Activated CD8-positive, alpha-beta memory T cell treated with anti-CD3 and anti-CD28 coated beads for 1 hour (primary cell): ENCODE measurements around the gene CACNG3.
"Not testable (repeated sequence)": the region's sequence is repeated elsewhere in the genome, so short reads cannot be mapped to it uniquely, and the experiment has no call there.

Experiments
- DNase-seq, 2 donors: peaks; one replicate each; pipeline ENCODE4 v3.0.0-alpha.2; 2020; ENCODE audit warnings: low read depth in 1 of 2; ENCODE audit errors: extremely low read depth in 1 of 2

CACNG3 gene

DNA sequence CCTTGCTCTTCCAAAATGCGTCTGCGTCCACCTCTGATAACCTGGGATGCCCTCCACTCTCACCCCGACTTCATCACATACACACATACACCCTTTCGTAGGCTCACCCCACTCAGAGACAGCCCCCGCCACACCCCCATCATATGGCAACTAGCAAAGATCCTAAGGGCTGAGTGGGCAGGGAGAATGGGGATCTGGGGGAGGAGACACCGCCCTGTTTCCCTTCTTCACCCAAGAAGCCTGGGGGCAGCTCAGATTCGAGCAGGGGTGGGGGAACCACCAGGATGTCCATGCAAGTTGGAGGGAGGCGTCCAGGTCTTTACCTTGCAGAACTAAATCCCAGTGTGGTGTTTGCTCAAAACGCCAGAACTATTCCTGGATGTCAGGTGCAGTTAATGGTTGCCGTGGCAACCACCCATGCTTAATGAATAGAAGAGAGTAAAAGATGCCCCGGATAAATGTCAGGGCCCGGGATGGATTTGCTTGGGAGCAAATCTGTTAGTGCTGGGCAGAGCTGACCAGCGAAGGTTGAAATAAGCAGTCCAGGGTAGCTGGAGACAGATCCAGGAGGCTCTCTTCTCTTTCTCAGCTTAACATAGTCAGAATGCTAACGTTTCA is 72.8 kb downstream of the CACNG3 start:
- DNase-seq: no peak

DNA sequence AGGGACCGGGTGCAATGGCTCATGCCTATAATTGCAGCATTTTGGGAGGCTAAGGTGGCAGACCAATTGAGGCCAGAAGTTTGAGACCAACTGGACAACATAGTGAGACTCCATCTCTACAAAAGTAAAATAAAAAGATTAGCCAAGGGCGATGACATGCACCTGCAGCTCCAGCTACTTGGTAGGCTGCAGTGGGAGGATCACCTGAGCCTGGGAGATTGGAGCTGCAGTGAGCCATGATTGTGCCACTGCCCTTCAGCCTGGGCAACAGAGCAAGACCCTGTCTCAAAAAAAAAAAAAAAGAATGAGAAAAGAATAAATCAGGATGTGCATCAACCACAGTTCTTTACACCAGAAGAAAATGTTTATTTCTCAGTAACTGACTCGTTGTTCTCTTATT is 76.0 kb downstream of the CACNG3 start:
- no peak for DNase-seq

DNA sequence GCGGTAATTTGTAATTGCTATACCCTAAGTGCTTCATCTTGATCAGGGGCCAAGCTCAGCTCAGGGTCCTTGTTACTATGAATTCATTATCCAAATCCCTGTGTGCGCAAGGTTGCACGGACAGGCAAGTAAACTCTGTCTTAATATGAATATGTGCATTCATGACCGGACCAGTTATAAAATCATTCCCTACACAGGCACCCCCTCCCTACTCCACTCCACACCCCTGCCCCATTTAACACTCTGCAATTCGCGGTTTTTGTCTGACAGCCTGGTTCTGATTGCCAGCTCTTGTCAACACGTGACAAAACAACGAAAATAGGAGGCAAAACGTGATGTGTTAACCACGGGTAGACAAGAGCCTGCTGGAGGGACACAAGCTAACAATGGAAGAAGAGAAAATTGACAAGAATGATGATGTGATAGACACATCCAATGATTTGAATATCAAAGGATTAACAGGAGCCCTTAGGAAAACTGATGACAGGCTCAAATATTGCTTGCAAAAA is 76.5 kb downstream of the CACNG3 start:
- DNase-seq: no peak

DNA sequence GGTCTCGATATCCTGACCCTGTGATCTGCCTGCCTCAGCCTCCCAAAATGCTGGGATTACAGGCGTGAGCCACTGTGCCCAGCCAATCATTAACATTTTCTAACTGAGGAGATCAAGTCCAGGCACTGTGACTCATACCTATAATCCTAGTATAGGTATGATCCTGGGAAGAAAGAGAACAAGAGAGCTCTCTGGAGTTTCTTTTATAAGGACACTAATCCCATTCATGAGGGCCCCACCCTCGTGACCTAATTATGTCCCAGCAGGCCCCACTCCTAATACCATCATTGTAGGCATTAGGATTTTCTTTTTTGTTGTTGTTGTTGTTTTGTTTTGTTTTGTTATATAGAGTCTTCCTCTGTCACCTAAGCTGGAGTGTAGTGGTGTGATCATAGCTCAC is 80.4 kb downstream of the CACNG3 start:
- DNase-seq: no peak

DNA sequence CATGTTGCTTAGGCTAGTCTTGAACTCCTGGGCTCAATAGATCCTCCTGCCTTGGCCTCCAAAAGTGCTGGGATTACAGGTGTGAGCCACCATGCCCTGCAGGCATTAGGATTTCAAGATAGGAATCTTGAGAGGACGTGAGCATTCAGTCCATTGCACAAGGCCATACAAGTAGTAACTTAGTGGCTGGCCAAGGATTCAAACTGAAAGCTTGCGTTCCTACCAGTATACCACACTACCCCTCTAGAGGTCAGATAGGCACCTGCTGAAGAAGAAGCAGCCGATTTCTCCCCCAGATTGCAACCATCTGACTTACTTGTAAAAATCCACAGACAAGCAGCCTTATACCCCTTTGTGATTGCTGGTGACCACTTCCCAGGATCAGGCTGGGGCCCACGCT is 80.9 kb downstream of the CACNG3 start:
- DNase-seq: no peak

DNA sequence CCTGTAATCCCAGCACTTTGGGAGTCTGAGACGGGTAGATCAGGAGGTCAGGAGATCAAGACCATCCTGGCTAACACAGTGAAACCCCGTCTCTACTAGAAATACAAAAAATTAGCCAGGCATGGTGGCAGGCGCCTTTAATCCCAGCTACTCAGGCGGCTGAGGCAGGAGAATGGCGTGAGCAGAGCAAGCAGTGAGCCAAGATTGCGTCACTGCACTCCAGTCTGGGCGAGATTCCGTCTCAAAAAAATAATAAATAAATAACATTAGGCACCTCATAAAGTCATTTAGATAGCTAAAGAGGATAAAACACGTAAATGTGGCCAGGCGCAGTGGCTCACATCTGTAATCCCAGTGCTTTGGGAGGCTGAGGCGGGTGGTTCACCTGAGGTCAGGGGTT is 87.7 kb downstream of the CACNG3 start:
- not testable (repeated sequence) for DNase-seq

DNA sequence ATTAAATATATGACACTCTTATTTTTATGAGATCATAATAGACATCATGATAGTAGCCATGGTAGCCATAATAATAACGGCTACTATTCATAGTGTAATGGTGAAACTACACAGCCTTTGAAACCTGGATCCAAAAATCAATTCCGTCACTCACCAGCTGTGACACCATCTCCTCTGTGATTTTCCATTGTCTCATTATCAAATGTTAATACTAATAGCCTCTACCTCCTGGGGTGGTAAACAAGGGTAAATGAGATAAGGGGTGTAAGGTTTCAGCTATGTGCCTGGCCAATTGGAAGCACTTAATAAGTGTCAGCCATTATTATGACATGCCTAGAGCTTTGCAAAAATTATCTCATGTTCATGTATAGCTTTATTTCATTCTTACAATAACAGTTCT is 88.6 kb downstream of the CACNG3 start:
- no peak for DNase-seq

DNA sequence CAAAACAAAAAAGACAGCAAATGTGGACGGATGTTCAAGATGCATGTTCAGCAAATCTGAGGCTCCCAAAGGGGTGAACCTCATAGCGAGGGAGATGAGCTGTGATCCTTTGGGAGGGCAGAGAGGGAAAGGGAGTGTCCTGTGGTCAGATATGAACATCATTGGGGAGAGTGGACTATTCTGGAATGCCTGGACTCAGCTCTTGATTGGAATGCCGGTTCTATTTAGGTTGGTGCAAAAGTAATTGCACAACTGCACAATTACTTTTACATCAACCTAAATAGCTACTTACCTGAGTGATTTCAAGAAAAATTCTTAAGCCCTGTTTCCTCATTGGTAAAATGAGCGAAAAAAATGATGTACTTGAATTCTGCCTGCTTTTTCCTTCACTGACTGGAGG is 89.6 kb downstream of the CACNG3 start:
- no peak for DNase-seq

DNA sequence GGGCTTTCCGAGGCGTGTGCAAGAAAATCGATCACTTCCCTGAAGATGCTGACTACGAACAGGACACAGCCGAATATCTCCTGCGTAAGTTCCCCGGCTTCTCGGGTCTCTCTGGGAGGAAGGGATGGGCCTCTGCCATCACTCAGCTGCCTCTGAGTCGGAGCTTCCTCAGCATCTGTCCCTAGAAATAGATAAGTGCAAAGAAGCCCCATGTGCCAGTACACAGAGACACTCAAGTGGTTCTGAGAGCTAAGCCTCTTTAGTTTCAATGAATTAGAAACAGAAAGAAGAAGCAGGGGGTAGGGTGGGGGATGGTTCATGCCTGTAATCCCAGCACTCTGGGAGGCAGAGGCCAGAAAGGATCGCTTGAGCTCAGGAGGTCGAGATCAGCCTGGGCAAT is 90.6 kb downstream of the CACNG3 start:
- DNase-seq: no peak

DNA sequence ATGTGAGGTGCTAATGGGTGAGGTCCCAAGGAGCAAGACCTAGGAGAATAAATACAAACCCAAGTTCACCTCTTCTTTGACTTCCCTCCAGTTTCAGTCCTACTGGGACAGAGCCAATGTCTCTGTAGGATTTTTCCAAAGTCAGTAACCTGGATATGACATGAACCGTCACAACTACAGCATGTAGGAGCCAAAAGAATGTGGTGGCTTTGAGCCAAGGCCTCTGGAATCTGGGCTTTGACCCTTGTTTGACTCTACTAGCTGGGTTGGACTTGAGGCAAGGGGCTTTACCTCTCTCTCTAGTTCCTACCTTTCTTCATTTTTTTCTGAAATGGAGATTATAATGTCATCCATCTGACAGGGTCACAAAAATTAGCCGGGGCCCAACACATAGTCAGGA is 91.4 kb downstream of the CACNG3 start:
- no peak for DNase-seq

DNA sequence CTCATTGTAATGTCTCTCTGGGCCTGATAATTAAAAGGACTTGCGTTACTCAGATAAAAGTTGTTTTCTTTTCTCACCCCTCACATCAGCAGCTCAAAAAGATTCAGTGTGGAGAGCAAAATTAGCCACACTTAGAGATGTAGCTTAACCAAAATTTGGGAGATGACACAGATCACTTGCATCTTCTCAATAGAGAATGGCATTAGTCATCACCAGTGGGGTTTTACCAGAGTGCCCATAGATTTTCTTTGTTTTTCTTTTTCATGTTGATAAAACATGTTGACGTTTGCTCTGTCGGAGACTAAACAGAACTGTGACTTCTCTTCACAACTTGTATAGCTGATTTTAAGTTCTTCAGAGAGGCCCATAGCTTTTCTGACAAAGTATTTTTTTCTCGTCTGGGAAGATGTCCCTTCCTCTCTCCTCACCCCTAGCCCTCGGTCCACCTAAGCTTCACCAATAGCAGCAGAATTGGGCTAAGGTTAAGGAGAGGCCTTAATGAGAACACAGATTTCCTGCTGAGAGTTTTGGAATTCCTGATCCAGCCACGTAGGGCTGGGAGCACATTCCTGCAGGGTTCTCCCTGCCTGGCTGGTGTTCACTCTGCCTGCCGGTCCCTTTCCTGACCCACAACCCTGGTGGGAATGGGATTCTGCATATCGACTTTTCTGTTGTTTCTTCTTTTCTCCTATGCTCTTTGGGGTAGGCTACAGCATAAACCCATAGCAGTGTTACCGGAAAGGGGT is 92.6 kb downstream of the CACNG3 start:
- no peak for DNase-seq

DNA sequence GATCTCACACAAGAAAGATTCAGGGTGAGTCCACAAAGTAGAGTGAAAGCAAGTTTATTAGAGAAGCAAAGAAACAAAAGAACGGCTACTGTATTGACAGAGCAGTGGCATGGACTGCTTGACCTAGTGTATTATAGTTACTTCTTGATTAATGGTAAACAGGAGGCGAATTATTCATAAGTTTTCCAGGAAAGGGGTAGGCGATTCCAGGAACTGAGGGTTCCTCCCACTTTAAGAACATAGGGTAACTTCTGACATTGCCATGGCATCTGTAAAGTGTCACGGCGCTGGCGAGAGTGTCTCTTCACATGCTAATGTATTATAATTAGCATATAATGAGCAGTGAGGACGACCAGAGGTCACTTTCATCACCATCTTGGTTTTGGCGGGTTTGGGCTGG is 93.2 kb downstream of the CACNG3 start:
- no peak for DNase-seq

DNA sequence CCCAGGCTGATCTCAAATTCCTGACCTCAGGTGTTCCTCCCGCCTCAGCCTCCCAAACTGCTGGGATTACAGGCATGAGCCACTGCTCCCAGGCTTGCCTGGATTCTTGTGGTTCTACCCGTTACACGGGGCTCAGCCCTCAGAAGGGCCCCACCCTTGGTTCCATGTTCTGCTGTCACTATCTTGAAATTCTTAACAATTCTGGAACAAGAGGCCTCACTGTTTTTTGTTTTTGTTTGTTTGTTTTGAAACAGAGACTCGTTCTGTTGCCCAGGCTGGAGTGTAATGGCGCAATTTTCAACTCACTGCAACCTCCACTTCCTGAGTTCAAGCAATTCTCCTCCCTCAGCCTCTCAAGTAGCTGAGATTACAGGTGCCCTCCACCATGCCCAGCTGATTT is 96.6 kb downstream of the CACNG3 start:
- no peak for DNase-seq

DNA sequence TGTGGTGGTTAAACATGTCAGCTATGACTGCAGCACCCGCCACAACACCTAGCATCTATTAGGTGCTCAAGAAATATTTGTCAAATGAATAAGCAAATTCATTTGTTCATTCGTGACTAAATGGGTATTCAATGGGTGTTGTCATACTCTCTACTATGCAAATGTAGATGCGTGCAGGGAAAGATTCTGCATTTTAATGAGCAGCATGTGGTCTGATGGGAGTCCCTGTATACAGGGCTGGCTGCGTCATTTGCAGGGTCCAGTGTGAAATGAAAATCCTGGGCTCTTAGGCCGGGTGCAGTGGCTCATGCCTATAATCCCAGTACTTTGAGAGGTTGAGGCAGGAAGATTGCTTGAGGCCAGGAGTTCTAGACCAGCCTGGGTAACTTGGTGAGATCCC is 97.5 kb downstream of the CACNG3 start:
- DNase-seq: no peak

DNA sequence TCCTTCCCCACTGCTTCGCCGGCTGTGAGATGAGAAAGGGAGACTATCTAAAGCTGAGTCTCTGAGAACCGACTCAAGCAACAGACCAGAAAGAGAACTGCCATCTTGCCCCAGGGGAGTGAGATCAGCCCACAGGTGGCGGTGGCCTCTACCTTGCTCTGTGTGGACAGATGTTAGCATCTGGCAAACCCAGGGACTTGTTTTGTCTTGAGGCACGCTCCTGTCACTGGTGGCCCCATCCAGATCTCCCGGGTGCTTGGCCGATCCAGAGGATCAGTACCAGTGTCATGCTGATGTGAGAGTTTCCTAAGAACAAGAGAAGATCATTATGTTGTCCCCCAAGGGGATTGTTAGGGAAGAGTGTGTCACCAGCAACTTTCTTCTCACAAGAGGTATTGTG is 101.4 kb downstream of the CACNG3 start:
- no peak for DNase-seq

DNA sequence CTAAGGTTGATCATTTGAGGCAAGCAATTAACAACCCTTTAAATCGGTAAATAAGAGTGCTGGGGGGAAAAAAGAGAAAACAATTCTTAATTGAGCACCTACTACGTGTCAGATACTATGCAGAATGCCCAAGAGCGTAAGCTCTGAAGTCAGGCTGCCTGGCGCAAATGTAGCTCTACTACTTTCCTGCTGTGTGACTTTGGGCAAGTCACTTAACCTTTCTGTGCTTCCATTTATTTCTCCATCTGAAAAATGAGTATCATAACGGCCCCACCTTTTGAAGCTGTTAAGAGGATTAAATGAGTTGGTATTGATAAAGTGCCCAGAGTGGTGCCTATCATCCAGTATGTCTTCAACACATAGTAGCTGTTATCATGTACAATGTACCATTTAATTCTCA is 102.0 kb downstream of the CACNG3 start:
- no peak for DNase-seq

DNA sequence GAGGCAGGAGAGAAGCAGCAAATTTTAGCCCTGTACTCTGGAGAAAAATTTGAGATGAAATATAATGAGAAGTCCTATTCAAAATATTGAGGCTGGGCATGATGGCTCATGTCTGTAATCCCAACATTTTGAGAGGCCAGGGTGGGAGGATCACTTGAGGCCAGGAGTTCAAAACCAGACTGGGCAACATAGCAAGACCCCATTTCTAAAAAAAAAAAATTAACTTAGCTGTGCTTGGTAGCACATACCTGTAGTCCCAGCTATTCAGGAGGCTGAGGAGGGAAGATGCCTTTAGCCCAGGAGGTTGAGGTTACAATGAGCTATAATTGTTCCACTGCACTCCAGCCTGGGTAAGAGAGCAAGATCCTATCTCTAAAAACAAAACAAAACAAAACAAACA is 103.4 kb downstream of the CACNG3 start:
- no peak for DNase-seq

DNA sequence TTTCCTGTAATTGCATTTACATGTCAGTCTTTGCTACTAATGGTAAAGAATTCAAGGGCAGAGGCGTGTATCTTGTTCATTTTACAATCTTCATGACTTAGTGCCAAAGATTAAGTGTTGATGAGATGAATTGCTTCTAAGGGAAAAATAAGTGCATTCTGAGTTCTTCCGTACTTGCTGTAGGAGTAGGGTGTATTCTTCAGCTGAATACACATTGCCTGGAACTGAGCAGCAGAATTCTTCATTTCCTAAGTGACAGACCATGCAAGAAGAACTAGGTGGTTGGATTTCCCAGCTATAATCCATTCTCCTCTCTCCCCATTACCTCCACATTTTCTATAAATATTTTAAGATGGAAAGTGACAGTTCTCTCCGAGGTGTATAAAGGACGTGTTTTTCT is 104.8 kb downstream of the CACNG3 start:
- DNase-seq: no peak

DNA sequence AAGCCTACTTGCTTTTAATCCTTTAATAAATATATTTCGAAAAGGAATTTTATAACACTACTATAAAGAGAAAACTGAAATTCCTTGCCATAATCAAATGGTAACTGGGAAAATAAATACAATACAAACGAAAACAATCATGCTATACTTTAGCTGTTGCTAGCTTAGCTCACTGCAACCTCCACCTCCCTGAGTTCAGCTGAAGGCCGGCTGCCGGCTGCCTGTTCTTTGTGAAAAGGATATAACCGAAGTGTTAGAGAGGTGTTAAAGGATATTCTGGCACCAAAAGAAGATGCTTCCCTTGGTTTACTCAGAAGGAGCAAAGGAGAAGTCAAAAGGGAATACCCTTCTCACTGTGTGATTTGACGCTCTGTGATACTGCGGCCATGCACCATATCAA is 108.5 kb downstream of the CACNG3 start:
- DNase-seq: no peak

DNA sequence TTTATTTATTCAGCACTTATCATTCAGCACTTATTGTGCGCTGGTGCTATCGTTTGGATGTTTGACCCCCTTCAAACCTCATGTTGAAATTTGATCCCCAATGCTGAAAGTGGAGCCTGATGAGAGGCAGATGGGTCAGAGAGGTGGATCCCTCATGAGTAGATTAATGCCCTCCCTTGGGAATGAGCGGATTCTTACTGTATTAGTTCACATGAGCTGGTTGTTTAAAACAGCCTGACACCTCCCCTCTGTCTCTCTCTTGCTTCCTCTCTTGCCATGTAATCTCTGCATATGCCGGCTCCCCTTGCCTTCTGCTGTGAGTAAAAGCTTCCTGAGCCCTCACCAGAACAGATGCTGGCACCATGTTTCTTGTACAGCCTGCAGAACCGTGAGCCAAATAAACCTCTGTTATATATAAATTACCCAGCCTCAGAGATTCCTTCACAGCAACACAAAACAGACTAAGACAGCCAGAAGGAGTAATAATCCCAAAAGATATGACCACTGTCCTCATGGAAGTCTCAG is 111.1 kb downstream of the CACNG3 start:
- no peak for DNase-seq

DNA sequence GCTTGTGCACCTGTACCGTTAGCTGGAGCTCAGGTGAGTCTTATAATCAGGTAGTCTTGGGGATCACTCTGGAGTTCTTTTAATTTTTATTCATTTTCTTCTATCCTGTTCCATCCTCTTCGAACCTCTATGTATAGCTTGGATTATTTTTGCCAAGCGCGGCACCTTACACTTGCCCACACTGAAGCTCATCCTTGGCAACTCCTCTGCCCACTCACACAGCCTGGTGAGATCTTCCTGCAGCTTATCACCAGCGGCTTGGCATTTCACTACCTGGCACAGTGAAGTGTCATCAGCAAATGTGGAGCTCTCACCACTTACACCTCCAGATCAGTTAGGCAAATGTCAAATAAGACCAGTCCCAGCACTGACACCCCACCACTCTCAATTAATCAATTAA is 116.7 kb downstream of the CACNG3 start:
- DNase-seq: no peak

DNA sequence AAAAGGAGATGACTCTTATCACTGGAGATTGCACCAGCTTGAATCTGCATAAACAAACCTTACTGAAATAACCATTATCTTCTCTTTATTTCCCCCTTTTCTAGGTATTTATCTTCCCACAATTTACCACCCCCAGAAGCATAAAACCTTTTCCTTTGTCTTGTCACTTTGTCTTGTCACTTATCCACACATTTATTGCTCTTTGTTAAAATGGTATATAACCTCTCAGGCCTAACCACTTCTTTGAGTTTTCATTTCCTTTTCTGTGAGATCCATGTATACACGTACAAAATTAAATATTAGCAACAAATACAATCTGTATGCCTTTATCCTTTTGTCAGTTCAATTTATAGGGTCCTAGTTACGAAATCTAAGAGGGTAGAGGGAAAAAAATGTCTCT is 122.9 kb downstream of the CACNG3 start:
- DNase-seq: no peak
